GM21367 (cell line): Measurements from ENCODE around the gene LMF2.
"Not testable (repeated sequence)": the region's sequence is repeated elsewhere in the genome, so short reads cannot be mapped to it uniquely, and the experiment has no call there.

Experiments used
- ATAC-seq: cut with Tn5 transposase; IDR thresholded peaks from one replicate; pipeline ENCODE4 v1.9.1; 2021; ENCODE audit not compliant: unreplicated experiment

Gene LMF2

GRCh38 chr22:50535113-50535512 lies 27.6 kb upstream of the LMF2 start:
- no peak for ATAC-seq

DNA sequence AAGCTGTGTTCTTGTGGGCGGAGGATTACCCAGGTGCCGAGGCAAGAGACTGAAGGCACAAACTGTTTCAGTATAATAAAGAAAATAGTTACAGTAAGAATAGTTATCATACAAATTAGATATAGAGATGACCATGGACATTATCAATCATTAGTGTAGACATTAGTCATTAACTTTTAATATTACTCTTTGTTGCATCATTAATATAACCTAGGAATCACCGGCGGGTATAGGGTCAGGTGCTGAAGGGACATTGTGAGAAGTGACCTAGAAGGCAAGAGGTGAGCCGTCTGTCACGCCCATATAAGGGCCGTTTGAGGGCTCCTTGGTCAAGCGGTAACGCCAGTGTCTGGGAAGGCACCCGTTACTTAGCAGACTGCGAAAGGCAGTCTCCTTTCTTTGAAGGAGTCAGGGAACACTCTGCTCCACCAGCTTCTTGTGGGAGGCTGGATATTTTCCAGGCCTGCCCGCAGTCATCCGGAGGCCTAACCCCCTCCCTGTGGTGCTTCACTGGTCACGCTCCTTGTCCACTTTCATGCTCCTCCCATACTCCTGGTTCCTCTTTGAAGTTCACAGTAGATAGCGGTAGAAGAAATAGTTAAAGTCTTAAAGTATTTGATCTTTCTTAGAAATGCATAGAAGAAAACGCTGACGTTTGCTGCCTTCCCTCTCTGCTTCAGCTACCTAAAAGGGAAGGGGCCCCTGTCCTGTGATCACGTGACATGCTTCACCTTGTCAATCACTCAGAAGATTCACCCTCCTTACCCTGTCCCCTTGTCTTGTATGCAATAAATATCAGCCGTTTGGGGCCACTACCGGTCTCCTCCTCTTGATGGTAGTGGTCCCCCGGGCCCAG lies 26.6 kb upstream of the LMF2 start:
- not testable (repeated sequence) for ATAC-seq

- no peak for ATAC-seq
Measured at GRCh38 chr22:50532824-50533796, 25.6 kb upstream of the LMF2 start.

- ATAC-seq: no peak
Measured at GRCh38 chr22:50531962-50532674, 24.6 kb upstream of the LMF2 start.

- no peak for ATAC-seq
Measured at GRCh38 chr22:50531546-50531961, 24.1 kb upstream of the LMF2 start.

DNA sequence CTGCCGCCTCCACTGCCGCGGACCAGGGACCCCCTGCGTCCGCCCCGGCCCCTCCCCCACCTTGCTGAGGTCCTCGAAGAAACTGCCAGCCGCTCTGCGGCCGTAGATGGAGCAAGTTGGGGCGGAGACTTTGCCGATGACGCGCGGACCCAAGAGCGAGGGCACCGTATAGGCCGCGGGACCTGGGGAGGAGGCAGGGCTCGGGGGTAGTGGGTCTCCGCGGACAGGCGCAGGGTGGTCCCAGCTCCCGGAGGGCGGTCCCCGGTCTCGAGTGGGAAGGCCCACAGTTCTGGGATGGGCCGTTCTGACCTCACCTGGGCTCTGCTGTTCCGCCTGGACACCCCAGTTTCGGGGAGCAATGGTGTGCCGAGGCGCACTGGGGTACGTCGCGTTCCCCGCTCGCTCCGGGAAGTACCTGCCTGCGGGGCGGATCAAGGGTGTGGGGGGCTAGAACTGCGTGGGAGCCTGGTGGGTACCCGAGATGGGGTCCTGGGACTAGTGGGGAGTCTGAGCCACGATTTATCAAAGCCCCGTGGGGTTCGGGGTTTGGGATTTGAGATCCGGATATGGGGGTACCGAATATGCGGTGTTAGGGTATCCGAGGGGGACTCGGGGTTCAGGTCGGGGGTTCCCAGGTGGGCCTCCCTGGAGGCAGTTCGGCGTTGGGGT lies 23.5 kb upstream of the LMF2 start:
- no peak for ATAC-seq

GRCh38 chr22:50530580-50530876 lies 23.0 kb upstream of the LMF2 start:
- ATAC-seq: no peak

GRCh38 chr22:50529897-50530579 lies 22.5 kb upstream of the LMF2 start, which contains the start of gene TYMP:
Gene TYMP (minus strand): TSS chr22:50530012. CDS start chr22:50529709, 303 bp downstream.
- ATAC-seq: no peak

DNA sequence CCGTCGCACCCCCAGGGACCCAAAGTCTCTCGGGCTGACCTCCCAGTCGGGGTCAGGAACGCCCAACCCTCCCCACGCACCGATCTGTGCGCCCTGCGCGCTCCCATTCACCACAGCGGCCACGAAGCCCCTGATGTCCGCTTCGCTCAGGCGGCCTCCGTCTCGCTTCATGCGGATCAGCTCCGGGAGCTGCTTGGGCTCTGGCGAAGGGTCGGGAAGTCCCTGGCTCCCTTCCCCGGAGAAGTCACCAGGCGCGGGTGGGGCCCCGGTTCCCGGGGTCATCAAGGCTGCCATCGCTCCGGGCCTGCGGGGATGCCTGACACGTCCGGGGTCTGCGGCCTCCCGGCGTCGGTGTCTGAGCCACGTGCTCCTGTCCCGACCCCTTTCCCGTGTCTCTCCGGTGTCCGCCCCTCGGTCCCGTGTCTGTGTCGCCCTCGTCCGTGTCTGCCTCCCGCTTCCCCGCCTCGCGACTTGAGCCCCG lies 22.0 kb upstream of the LMF2 start:
- no peak for ATAC-seq

- ATAC-seq: no peak
Measured at GRCh38 chr22:50528682-50529415, 21.3 kb upstream of the LMF2 start.

GRCh38 chr22:50527921-50528681 lies 20.6 kb upstream of the LMF2 start:
- no peak for ATAC-seq

DNA sequence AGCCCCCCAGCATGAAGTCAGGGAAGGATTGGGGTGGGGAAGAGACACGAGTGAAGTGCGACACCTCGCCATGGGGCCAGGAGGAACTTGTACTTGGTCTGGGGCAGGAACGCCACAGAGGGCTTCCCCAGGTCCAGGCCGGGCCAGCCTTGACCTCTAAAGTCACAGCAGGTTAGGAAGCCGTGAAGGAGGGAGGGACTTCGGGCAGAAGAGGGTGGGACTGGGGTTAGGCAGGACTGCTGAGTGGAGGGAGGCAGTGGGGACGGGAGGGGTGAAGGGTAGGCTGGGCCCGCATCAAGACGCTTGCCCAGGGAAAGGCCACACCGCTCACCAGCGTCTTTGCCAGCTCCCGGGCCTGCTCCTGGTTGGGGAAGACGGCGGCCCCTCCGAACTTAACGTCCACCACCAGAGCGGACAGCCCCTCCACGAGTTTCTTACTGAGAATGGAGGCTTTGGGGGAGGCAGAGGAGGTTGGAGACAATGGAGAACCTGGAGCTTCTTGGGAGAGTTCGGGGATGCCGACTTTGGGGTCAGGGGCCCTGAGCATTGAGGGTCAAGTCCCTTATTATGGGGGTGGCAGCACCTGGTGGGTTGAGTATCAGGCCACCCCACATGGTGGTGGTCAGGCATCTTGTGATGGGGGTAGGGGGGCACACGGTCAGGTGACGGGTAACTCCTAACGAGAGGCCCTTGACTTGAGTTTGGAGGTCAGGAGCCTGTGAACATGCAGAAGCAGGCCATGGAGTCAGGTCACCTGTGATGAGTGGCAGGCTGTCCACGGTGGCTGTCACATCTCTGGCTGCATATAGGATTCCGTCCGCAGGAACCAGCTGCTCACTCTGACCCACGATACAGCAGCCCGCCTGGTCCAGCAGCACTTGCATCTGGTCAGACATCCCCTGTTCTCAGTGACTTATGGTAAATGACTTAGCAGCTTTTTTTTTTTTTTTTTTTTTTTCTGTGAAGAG lies 19.6 kb upstream of the LMF2 start:
- no peak for ATAC-seq

DNA sequence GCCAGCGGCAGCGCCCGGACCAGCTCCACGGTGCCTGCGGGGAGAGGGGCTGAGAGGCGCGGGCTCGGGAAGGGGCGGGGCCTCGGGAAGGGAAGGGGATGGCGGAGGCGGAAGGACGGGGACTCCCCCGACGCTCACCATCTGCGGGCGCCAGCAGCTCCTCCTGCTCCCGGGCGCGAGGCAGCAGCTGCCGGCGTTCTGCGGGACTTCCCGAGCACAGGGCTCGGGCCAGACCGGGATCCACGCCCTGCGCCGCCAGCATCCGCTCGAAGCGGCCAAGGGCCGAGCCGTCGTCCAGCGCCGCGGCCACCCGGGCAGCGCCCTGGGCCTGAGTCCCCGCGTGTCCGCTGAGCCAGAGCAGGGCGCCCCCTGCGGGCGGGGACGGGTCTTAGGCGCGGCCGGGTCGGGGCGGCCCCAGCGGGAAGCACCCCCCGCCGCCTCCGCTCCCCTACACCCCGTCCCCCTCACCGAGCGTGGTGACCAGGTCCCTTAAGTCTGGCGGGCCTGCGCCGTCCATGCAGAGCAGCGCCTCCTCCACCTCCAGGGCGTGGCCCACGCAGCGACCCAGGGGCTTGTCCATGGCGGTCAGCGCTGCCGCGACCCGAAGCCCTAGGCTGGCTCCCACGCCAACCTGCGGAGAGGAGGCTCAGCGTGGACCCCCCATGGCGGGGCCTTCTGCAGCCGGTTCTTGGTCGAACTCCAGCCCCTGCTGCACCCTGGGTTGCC lies 18.8 kb upstream of the LMF2 start:
- ATAC-seq: peak; percentile 20

GRCh38 chr22:50525858-50526107 lies 18.3 kb upstream of the LMF2 start:
- ATAC-seq: peak; percentile 7

DNA sequence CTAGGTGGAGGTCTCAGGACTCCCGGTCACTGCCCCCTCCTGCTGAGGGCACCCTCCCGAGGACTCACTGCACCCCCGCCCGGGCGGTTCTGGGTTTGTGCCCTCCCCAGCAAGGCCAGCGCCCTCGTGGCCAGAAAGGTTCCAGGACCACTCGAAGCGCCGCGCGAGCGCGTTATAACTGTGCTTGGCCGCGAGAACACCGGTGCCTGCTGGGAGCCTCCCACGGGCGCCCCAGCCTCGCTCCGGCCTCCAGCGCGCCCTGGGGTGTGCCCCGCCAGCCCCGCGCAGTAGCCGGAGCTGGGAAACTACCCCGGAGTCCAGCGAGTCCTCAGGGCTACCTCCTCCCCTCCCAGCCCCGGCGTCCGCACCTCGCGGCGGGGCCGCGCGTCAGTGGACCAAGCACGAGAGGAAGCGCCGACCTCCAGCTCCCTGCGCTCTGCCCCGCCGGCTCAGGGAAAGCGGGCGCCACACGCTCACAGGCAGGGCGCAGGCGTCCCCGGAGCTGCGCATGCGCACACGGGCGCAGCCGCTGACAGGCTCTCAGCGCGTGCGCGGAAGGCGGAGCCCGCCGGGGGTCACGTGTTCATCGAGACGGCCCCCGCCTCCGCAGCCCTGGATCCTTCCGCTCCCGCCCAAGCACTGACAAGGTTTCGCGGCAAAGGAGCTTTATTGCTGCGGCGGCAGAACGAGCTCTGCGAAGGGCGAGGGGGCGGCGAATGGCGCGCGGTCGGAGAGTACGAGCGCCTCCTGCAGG lies 17.8 kb upstream of the LMF2 start, which contains the start of gene SCO2:
Gene SCO2 (minus strand): TSS at position 495 of the 754 bp plus-strand sequence. CDS start 1,187 bp downstream, outside the sequence.
- ATAC-seq: peak; percentile 19

DNA sequence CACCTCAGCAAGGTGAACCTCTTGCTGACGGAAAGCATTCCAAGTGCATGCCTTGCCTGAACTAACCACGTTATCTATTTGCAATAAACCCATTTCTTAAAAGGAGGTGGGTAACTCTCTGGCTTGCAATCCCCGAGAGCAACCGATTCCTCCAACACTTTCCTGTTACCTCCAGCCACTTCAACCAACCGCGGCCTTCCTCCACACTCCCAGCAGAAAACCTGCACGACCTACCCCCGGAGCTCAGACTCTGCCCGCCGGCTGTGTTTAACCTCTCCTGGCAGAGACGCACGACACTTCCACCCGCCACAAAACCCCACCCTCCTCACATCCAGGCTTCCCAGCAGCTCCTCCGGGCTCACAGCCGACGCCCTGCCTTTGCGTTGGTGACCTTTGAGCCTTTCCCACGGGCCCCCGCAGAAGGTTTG lies 17.2 kb upstream of the LMF2 start:
- ATAC-seq: no peak
